ENCODE results near the gene ALPI. TPM values are rescaled to one million over a fixed set of nuclear protein-coding genes. Genes with fewer than 3 reads are reported as not detected.

ALPI gene
- total and polyA plus RNA-seq, 10 of the 15 experiments (the other 5 are each of a cell fraction or from before 2014, with no cell fraction given) = not detected

GRCh38 chr2:232505856-232506255 lies 49.9 kb downstream of the ALPI start:
- Histone ChIP-seq H3K4me1 (ENCODE audit: control insufficient read depth, insufficient read depth, low read length) (no peaks in the 10 kb centered on the region), H3K4me3 (no peak overlapping the region), H3K79me2 (ENCODE audit: control insufficient read depth, insufficient read depth, low read length) (no peaks in the 10 kb centered on the region), H3K36me3 (ENCODE audit: control insufficient read depth in 2 of 2, insufficient read depth in 2 of 2, low read length in 1 of 2) (no peaks in the 10 kb centered on the region), H4K20me1 (ENCODE audit: control insufficient read depth, insufficient read depth) (no peaks in the 10 kb centered on the region), H3K27me3 (replicated peaks in 1 of 2; ENCODE audit: control insufficient read depth in 2 of 2, insufficient read depth in 2 of 2, low read length in 1 of 2) (peaks cover 5 to 11% of the 10 kb centered on the region in 2 experiments), H3K9me3 (replicated peaks; ENCODE audit: control insufficient read depth, insufficient read depth, low read length) (no peaks in the 10 kb centered on the region), H2AFZ (ENCODE audit: control insufficient read depth, low read depth, low read length) (no peak overlapping the region), H3K27ac (ENCODE audit: control insufficient read depth, insufficient read depth) (no peak overlapping the region), H3K4me2 (ENCODE audit: control insufficient read depth, insufficient read depth) (no peak overlapping the region), H3K9ac (ENCODE audit: control insufficient read depth, insufficient read depth, low read length) (no peak overlapping the region)
- in situ Hi-C loops (cut with MboI) = no loop called here
- no TSS peak for BruUV-seq (replicated peaks)
- no peak for TF ChIP-seq CEBPB (IDR thresholded peaks at IDR 0.05; ENCODE audit: borderline replicate concordance in 1 of 2, low read depth in 2 of 2, low read length in 2 of 2)
- no peak for TF ChIP-seq ATF2 (IDR thresholded peaks at IDR 0.05; ENCODE audit: low read length)
- TF ChIP-seq MEF2A (IDR thresholded peaks at IDR 0.05; ENCODE audit: insufficient read depth, low read depth, low read length) = no peak
- no peak for TF ChIP-seq POLR2A (IDR thresholded peaks at IDR 0.05; ENCODE audit: low read depth, low read length)
- no peak for TF ChIP-seq ZNF687 (IDR thresholded peaks at IDR 0.05)
- no peak for TF ChIP-seq MTA2 (IDR thresholded peaks at IDR 0.05; ENCODE audit: low read depth)
- no peak for TF ChIP-seq E2F8 (IDR thresholded peaks at IDR 0.05; ENCODE audit: low read depth, partially characterized antibody)
- TF ChIP-seq BRCA1 (IDR thresholded peaks at IDR 0.05; ENCODE audit: low read depth, low read length) = no peak
- no peak for TF ChIP-seq IRF4 (IDR thresholded peaks at IDR 0.05; ENCODE audit: low read depth, low read length)
- TF ChIP-seq SIN3A (IDR thresholded peaks at IDR 0.05; ENCODE audit: low read depth, low read length) = no peak
- no peak for TF ChIP-seq NFXL1 (IDR thresholded peaks at IDR 0.05; ENCODE audit: borderline replicate concordance)
- TF ChIP-seq CHD4 (IDR thresholded peaks at IDR 0.05) = no peak
- FAIRE-seq (no peak), ATAC-seq (no peak), DNase-seq (ENCODE audit: low read depth, low spot score) (no peak)
- POLR2A ChIA-PET = no interaction called here
- SMC1A ChIA-PET (ENCODE audit: uncharacterized antibody, unreplicated experiment) = no interaction called here
- intact Hi-C loops (cut with micrococcal nuclease; ENCODE audit: unreplicated experiment) = no loop called here
- RAD21 ChIA-PET (ENCODE audit: unreplicated experiment) = no interaction called here
- WGBS (ENCODE audit: insufficient coverage, insufficient replicate concordance, low lambda C conversion rate, missing lambda C conversion rate) = 27% methylated on average over 9 of the region's 10 CpGs
- CTCF ChIA-PET = no interaction called here
